Amniotic stem cell (primary cell): ENCODE results near the gene FDXR.
A peak's percentile ranks its signal among the peaks of the same experiment; 100 is the strongest.

Experiments
- DNase-seq: peaks from one replicate; lab custom pipeline; 2025; lab: John Stamatoyannopoulos, UW

Gene FDXR

DNA sequence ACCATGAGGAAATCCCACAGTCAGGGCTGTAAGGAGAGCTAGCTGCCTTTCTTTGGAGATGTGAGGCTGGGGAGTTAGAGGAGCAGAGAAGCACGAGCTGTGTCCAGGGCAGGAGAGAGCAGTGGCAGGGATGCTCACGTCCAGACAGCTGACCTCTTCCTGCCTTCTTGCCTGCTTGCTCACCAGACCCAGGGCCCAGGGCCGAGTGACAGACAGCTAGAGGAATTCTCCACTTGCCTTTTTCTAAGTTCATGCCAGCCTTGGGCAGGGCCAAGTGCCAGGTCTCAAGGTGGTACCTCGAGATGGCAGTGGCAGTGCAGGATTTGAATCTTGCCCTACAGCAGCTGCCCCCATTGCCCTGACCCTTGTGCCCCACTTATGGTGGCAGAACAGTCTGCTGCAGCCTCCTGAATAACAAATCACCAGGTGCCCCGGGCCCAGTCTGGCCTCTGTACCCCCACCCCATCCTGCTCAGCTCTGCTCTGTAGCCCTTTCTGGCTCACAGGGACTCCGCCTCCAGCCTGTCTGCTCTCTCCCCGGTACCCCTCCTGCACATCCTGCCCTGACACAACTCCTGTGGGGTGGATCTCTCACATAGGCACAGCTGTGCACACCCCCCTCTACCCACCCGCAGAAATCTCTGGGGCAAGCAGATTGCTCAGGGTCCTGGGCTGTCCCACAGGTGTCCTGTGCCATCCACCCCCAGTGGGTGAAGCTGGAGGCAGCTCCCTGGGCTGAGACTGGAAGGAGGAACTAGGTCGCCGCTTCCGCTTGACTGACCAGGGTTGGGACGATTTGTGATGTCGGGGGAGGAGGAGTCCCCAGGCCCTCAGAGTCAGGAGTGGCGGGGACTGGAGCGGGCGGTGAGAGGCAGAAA is 39.1 kb downstream of the FDXR start:
- peak; percentile 7 for DNase-seq

DNA sequence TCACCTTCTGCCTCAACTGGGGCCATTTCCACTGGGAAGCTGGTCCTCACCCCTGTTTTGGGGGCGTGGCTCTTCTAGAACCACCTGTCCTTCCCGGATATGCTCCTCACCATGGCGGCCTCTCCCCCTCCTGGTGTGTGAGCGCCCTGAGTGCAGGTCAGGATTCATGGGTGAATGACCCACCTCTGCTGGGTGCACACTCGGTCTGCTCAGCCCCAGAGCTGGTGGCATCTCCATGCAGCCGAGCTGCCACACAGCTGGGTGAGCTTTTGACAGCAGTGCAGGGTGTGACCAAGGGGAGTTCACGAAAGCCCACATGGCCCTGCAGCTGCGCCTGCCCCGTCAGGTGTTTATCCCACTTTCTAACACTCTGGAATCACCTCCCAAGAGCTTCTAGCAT is 40.4 kb downstream of the FDXR start:
- no peak for DNase-seq

DNA sequence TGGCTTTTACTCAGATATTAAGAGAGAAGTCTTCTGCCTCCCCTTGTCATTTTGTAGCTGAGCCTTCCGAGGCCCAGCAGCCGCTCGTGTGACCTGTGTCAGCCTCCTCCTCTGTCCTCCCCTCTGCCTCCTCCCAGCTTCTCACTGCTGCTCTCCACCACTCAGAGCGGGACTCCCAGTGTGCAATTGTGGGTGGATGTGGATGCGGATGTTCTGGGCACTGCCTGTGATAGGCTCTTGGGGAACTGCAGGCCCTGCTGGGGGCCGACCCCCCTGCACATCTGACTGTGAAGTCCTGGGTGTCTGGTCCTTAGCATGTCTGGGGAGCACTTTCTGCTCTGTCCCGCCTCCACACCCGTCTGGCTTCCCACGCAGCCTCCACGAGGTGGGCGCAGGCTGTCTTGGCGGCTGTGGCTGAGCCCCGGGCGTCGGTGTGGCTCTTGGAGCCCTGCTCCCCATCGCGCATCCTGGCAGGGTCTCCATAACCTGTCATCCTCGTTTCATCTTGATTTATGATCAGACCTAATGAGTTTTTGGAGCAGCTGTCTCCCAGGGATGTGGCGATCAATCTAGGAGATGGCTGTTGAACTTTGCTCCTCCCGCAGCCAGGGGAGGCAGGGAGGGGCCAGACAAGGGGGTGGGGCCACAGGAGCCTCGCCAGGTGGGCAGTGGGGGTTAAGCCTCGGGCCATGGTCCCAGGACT is 41.2 kb downstream of the FDXR start:
- DNase-seq = no peak

DNA sequence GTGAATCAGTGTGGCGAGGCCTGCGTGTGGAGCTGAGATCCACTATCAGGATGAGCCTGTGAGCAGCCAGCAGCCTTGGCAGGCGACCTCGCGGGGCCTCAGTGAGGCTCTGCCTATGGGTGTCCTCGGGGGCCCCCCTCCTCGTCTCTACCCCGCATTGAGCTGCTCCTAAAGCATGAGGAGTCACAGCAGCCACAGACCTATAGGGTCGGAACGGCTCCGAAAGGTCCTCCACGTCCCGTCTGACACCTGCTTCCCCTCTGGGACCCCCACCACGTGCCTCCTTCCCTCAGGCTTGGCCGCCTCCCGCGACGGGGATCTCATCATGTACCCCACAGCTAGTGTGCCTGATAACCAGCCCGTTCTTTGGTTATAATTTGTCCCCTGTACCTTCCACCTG is 41.9 kb downstream of the FDXR start:
- no peak for DNase-seq

DNA sequence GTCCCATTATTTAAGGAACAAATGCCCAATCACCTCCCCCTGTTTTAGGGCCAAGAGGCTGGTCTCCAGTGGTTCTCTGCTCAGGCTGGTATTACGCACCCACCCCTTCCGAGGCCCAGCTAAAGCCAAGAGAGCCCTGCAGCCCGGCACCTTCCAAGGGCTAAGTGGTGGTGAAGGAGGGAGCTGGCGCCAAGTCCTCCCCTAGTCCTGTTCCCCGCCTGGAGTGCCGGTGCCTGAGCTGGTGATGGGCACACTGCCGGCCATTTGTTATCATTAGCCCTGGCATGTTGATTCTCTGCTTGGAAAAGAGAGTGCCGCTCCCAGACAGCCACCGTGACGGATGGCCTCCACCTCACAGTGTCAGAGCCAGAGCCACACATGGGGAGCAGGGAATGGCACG is 45.0 kb downstream of the FDXR start:
- no peak for DNase-seq

DNA sequence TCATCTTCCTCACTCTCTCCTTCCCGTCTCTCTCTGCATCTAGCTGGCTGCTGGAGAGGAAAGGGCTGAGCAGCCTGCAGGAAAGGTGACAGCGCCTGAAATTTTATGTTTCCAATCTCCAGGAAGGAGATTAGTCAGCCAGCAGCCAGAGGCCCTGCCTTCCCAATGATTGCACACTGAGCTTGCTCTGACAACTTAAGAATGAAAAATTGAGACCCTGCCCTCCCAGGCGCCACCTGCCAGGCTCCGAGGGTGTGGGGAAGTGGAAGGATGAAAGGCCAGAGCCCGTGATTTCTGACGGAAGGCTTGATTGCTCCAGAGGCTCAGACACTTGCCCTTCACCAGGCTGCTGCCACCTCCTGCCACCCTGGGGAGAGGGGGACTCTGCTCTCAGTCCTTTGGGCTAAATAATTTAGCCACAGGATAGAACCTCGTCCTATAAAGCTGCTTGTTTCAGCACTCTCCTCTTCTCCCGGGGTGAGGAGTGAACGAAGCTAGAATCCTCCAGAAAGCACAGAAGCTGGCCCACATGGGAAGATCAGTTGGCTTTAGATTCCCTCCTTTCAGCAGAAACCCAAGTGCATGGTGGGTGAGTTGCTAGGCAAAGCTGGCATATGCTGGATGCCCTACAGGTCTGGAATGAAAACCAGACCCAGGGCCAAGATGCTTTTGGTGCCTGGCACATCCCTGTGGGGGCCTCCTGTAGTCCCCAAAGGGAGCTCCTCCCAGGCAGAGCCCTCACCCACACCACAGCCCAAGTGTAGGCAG is 46.7 kb downstream of the FDXR start:
- no peak for DNase-seq

DNA sequence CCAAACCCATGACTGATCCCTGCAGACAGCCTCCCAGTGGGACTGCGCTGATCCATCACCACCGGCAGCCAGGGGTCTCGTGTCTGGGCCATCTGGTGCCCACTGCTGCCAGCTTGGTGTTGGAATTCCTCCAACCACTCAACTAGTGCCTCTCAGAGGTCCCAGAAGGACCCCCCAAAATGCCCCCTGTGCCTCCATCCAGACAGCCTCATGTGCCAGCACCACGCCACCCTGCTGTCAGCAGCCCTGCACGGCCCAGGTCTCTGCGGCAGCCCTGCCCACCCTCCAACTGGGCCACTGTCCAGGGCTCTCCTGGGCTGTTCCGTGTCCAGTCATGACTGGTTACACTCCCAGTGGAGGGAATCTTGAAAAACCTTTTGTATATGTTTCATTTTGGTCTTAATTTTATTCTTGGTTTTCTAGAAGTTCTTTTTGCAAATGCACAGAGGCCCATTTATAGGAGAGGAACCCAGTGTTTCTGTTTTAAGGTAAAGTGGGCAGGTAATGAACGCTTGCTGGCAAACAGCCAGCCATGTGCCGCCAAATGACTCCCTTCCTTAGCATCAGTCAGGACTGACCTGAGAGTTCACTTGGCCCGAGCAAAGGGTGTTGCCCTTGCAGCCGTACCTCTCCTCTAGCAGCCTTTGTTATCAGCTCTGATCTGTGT is 47.7 kb downstream of the FDXR start:
- DNase-seq = no peak

DNA sequence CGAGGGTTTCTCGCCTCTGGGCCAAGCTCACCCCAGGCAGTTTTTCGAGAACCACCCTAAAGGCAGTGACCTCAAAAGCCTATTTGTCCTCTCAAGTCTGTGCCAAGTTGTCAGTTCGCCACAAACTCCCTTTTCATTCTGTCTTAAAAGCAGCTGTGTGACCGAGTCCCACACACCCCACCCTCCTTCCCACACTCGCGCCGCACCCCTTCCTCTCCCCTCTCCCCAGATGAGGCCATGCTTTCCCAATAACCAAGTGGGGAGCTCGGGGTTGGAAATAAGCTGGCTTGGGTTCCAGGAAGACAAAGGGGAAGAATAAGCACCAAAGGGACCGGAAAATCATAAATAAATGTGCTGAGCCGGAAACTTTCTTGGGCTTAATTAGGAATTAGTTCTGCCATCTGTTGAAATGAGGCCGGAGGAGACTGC is 49.8 kb downstream of the FDXR start:
- no peak for DNase-seq

DNA sequence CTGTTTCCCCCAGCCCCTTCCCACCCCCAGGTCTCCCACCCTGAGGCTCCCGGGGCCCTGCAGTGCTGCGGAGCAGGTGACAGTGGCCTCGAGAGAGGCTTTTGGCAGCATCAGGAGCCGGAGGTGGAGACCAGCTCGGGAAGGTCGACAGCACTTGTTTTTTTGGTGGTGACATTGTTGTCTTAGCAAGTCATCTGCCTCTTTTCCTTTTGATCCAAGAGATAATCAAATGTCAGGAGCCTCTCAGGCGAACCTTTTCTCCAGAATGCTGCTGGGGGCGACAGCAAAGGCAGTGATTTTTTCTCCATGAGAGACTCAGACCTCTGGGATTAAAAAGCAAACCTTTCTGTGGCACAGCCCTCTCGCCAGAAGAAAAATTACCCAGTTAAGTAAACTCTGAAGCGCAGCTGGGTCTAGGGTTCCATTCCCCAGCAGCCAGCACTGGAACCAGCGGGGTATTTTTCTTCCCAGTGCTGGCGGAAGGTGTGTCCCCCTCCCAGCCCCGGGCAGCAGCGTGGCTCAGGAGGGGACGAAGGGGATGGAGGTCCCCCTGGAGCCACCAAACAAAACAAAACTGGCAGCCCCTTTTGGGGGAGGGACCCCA is 50.4 kb downstream of the FDXR start:
- DNase-seq = no peak

DNA sequence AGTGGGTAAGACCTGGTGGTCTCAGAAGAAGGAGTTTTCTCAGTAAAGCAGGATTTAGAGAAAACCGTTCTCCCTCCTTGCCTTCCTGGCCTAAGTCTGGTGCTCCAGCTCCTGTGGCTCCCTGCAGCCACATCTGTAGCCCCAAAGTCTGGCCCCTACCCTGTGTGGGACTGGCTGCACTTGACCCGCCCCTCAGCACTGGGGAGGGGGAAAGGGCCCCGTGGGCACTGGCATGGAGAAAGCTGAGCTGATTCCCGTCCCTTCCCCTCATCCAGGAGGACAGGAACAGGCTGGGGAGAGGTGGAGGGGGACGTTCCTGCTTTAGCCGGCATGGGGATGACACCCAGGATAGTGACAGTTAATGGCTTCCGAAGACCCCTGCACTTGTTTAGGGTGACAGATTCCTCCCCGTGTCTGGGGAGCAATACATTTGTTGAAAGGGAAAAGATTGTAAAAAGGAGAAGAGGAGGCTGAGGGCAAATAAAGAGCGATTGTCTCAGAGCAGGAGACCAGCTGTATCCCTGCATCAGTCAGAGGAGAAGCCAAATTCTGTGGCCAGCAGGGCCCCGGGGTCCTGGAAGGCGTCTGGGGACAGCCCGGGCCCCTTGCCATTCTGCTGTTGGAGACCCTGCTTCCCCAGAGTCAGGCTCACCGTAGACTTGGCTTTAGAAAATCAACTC is 51.0 kb downstream of the FDXR start:
- DNase-seq = no peak

DNA sequence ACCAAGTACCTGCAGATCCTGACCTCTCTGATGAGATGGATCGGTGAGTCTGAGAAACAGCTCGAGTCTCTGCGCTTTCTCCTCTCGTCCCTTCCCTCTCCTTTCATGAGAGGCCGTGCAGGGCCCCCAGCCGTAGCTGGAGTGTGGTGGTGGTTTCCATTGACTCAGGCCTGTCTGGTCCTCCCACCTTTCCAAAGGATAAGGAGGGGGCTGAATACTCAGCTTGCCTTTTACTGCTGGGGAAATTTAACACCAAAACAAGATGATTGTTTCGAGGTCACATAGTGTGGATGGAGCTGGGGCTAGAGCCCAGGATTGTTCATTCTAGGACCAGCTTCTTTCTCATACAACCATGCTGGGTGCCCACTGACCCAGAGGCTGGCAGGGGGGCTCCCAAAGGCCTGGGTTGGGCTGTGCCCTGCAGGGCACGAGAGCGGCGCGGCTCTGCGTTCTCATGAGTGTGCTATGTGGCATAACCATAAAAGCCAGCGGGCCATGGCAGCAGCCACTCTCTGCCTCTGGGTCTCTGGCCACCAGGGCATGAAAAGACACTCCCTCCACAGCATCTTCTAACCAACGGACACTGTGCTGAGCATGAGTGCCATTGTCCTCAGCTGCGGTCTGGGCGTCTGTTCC is 52.9 kb downstream of the FDXR start:
- DNase-seq = no peak

DNA sequence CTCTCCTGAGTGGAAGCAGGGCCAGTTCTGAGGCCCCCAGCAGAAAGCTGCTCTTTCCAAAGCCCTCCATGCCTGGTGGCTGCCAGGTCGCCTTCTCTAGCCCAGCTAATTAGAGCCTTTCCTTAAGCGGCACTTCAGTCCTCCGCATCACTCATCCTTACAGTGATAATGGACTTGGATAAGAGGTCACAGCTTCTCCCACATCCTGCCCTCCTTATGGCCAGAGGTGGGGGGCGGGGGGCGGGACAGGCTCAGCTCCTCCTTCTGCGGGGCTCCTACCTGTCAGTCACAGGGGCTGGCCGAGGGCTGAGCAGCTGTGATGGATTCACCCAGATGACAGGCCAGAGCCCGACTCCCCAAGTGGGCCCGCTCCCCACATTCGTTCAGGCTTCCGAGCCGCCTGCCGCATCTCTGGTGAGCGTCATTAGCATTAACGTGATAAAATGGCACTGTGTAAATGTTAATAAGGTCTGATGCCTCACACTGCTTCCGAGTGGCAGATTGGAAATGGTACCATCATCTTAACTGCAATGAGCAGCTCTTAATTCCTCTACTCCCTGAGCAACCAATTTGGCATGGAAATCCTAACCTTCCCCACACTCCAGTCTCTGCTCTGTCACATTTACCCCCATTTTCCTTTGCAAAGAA is 54.4 kb downstream of the FDXR start:
- DNase-seq = no peak

DNA sequence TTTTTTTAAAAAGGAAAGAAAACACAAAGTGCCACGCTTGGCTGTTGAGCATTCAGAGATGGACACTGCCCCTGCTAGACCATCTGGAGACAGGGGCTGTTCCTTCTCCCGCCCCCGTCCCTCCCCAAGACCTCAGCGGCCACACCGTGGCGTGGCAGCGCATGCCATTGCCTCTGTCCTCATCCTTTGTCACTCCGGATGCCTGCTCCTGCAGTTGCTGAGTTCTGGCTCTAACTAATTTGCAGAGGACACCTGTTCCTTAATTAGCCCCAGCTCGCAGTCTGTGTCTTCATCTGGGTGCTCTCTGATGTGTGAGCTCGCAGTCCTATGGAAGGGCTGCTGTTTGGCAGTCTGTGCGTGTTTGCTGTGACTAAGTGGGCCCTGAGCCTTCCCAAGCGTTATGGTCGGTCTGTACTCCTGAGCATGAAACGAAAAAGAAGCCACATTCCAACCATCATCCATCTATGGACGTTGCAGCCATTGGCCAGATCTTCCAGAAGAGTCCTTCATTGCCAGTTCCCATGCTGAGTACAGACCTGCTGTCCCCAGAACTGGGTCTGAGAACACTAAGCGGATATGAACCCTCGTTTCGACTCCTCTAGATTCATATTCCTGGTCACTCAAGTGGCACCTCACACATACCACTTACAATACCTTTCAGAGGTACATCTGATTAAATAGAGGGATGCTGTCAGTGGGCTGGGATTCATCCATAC is 55.7 kb downstream of the FDXR start:
- DNase-seq = no peak

DNA sequence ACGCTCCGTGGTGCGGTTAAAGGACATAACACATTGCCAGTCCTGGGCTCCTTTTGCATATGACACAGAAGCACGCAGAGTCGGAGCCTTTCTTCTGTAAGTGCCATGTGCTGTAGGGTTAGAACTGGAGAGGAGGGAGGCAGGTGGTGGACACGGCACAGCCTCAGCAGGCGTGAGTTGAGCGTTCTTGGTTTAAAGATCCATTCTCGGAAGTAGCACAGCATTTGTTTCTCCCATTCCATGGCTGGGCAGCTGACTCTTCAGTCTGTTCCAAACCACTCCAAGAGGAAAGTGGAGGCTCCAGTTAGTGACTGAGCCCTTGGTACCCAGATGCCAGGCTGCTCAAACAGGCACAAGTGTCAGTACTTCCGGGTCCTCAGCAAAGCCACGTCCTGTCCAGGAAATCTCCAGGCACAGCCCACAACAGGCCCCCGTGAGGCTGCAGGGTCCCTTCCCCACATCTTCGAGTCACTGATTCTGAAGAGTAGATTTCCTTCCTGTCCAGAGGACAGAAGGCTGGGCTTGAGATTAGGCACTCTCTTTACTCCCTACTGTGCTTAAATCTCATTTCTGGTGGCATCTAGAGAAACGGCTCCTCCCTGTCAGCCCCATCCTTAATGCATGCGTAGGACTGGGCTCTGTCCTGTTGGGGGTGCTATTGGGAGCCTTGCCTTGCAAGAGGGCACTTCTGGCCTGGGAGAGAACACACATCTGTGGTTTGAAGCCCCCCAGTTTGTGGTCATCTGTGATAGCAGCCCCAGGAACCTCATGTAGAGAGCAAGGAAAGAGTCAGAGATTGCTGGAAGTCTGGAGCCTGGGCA is 57.0 kb downstream of the FDXR start:
- no peak for DNase-seq

DNA sequence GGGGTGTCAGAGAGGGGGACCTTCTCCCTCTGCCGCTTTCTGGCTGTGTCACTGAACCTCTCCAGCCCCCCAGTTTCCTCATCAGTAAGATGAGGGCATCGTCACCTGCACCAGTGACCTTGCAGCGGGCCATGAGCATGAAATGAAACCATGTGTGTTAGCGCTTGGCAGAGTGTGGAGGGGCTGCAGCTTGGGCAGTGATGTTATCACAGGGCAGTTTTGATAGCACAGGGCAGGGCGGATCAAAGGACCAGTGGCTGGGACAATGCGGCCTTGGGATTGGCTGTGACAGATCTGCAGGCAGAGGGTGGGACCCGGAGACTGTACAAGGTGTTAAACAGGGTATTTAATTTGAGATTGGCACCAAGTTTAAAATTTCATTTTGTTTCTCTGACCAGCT is 57.7 kb downstream of the FDXR start:
- DNase-seq = no peak

DNA sequence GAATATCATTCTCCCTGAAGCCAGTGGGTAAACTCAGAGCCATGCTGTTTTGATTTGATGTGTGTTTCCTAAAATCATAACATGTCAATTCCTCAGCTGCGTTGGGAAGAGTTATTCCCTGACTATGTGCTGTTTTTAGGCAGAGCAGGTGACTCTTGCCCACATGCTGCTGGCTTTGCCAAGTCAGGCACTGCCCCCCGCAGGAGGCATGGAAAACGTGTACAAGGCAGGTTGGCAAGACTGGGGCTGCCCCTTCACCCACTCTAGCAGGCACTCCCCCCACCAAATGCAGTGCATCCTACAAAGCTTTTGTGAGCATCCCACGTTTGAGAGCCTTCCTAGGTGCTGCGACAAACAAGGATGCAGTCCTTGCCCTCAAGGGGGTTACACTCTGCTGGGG is 58.3 kb downstream of the FDXR start:
- DNase-seq = no peak
